Naive thymus-derived CD8-positive, alpha-beta T cell (primary cell): ENCODE results near the gene INSRR. TPM values are rescaled to one million over a fixed set of nuclear protein-coding genes. Genes with fewer than 3 reads are reported as not detected.

Experiments used
- ATAC-seq, 2 donors: fragments of 150-1000 bp; cut with Tn5 transposase in 1 of 2; sonication (Bioruptor Pico), chemical (Tn5 transposase) in 1 of 2; 1 replicate in 1 of 2; 2 replicates in 1 of 2; pipeline ENCODE4 v1.10.0; 2021; ENCODE audit warnings: mild to moderate bottlenecking in 2 of 2, moderate library complexity in 2 of 2
- POLR2A ChIA-PET: fragments of 350-600 bp; sonication (Branson Sonifier 250); formaldehyde crosslinking; loops from one replicate; lab custom pipeline; 2021; ENCODE audit warnings: antibody characterized with exemption; lab: Charles Lee
- DNase-seq, 10 donors: peaks; one replicate each; pipeline versions ENCODE4 v3.0.0 to v3.0.0-alpha.2; 2020 to 2022
- H3K27ac Mint-ChIP-seq, 10 donors: one replicate each; pipeline ENCODE4 v1.8.0; 2020 to 2022; ENCODE audit warnings: mild to moderate bottlenecking in 10 of 10, mixed read lengths in 10 of 10, moderate library complexity in 4 of 10, inconsistent platforms in 1 of 10
- H3K27me3 Mint-ChIP-seq, 5 donors: one replicate each; pipeline ENCODE4 v1.8.0; 2021 to 2022; ENCODE audit warnings: mixed read lengths in 5 of 5
- H3K36me3 Mint-ChIP-seq, 3 donors: one replicate each; pipeline ENCODE4 v1.8.0; 2020 to 2022; ENCODE audit warnings: mixed read lengths in 3 of 3, mild to moderate bottlenecking in 2 of 3, inconsistent platforms in 1 of 3
- H3K4me1 Mint-ChIP-seq, 4 donors: one replicate each; pipeline ENCODE4 v1.8.0; 2021 to 2022; ENCODE audit warnings: mixed read lengths in 4 of 4
- H3K4me3 Mint-ChIP-seq, 10 donors: one replicate each; pipeline ENCODE4 v1.8.0; 2020 to 2022; ENCODE audit warnings: mild to moderate bottlenecking in 10 of 10, mixed read lengths in 10 of 10, moderate library complexity in 6 of 10, inconsistent platforms in 1 of 10
- H3K9me3 Mint-ChIP-seq, 9 donors: one replicate each; pipeline ENCODE4 v1.8.0; 2020 to 2022; ENCODE audit warnings: mixed read lengths in 9 of 9, mild to moderate bottlenecking in 3 of 9, inconsistent platforms in 1 of 9, moderate library complexity in 1 of 9
- polyA plus RNA-seq, 3 donors: library from polyadenylated mRNA; unstranded; fragments of 300-500 nt; fragmentation: Illumina TruSeq; gene quantifications; one replicate each; pipeline ENCODE4 v1.2.3, GENCODE V29; 2021
- total RNA-seq, 8 experiments: library from RNA in 2 of 8; stranded (reverse) in 2 of 8; gene quantifications; one replicate each; pipeline ENCODE4 v1.2.3 and lab custom pipeline; 2021 to 2026

The INSRR gene
- total and polyA plus RNA-seq, 5 experiments from 2014 or later: not detected

GRCh38 chr1:156804572-156805243, 54.2 kb downstream of the INSRR start:
- Mint-ChIP-seq H3K27me3 (no peaks in the 10 kb centered on the region), H3K36me3 (peaks cover 0 to 49% (median 7%) of the 10 kb centered on the region in 3 donors), H3K9me3 (no peaks in the 10 kb centered on the region), H3K27ac (peak overlapping the region; percentile 50 to 90 (median 76)), H3K4me3 (no peak overlapping the region), H3K4me1 (peaks cover 16 to 42% (median 28%) of the 10 kb centered on the region in 4 donors)
- no peak for DNase-seq
- no peak for ATAC-seq
- POLR2A ChIA-PET: interaction anchor here (0.9 kb wide), 1 partner anchor 64 kb away, joined by 3 read pairs; the partner anchor contains the start of gene MRPL24

DNA sequence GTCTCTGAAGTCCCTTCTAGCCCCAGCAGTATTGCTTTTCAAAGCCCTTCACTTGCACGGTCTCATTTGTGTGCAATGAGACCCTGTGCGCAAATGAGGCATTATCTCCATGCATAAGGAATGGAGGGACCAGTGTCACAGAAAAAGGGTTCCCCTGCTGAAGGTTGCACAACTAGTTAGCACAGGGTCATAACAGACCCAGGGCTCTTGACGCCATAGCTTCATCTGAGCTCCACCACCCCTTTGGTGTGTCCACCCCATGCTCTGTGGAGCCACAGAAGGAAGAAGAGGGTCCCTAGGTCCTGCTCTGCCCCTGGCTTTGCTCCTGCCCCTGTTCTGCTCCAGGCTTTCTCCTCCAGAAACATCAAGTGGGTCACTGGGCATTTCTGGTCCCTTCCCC, 54.9 kb downstream of the INSRR start:
- Mint-ChIP-seq H3K9me3 (no peaks in the 10 kb centered on the region), H3K4me3 (peak overlapping the region in 1 of 10 donors; percentile 2), H3K36me3 (peaks cover 0 to 50% (median 7%) of the 10 kb centered on the region in 3 donors), H3K27me3 (no peaks in the 10 kb centered on the region), H3K4me1 (peaks cover 14 to 42% (median 26%) of the 10 kb centered on the region in 4 donors), H3K27ac (peak overlapping the region; percentile 29 to 90 (median 72))
- ATAC-seq (no peak), DNase-seq (no peak)
- POLR2A ChIA-PET: no interaction called here

DNA sequence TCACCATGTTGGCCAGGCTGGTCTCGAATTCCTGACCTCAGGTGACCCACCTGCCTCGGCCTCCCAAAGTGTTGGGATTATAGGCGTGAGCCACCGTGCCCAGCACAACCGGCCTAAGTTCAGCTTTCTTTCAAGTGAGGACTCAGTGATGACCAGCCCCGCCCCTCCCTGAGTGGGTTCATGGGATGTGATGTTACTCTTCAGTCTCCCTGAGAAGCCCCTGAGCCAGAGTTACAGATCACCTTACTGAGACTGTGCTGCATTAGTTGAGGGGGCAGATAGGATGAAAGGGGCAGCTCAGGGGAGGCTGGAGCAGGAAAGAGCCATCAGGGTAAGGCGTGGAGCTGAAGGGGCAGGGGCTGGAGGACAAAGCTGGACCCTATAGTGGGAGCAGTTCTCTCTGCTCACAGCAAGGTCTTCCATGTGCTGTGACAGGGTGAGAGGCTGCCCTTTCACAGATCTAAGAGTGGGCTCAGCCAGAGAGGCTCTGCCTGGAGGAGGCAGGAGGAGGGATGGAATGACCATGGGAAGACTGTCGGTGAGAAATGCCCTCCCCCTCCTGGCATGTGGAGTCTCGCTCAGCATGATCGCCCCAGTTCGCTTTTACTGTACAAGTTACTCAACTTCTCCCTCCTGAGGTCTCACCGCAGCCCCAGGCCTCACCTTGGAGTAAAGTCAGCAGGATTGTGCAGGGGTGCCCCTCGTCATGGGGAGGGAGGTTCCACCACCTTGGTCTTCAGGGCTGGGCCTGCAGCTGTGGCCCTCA, 55.6 kb downstream of the INSRR start:
- Mint-ChIP-seq H3K9me3 (no peaks in the 10 kb centered on the region), H3K4me3 (no peak overlapping the region), H3K4me1 (peaks cover 11 to 37% (median 21%) of the 10 kb centered on the region in 4 donors), H3K36me3 (peaks cover 0 to 51% (median 7%) of the 10 kb centered on the region in 3 donors), H3K27me3 (no peaks in the 10 kb centered on the region), H3K27ac (peak overlapping the region in 8 of 10 donors; percentile 22 to 71 (median 46))
- POLR2A ChIA-PET: interaction anchor here (0.6 kb wide), 1 partner anchor 19 kb away, joined by 4 read pairs; no protein-coding TSS in a partner anchor
- ATAC-seq: no peak
- DNase-seq: no peak

GRCh38 chr1:156802421-156802935, 56.4 kb downstream of the INSRR start:
- POLR2A ChIA-PET: interaction anchor here (0.8 kb wide), 1 partner anchor 13 kb away, joined by 4 read pairs; no protein-coding TSS in a partner anchor
- DNase-seq: no peak
- Mint-ChIP-seq H3K4me3 (no peak overlapping the region), H3K27me3 (no peaks in the 10 kb centered on the region), H3K27ac (peak overlapping the region in 8 of 10 donors; percentile 29 to 77 (median 60)), H3K36me3 (peaks cover 1 to 51% (median 12%) of the 10 kb centered on the region in 3 donors), H3K4me1 (peaks cover 4 to 29% (median 13%) of the 10 kb centered on the region in 4 donors), H3K9me3 (no peaks in the 10 kb centered on the region)
- no peak for ATAC-seq

DNA sequence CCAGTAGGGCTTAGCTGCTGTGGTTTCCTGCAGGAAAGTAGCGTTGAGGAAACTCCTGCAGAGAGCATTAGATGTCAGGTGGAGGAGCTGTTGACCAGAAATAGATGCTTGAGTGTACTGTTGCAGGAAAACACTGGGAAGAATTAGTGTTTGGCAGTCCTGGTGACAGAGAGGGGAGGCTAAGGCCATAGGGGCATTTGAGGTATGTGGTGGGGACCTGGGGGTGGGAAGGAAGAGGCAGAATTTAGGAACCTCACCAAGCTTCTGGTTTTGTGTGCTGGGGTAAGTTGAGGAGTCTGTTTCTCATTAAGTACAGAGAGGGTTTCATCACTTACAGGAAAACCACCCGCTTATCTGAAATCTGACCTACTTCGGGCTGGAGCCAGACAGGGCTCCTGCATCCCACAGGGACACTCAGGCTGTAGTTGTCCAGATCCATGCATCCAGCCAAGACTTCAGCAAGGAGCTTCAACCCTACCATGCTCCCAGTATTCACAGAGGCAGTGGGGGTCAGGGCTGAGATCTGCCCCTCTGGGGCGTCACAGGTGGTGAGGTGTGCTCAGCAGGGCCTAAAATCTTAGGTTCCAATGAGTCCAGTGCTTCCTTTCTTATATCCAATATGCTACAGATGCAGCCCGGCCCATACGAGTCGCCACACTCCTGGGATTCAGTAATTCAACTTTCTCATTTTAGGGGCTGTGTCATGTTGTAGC, 57.4 kb downstream of the INSRR start:
- Mint-ChIP-seq H3K4me3 (no peak overlapping the region), H3K27ac (peak overlapping the region; percentile 4 to 78 (median 56)), H3K4me1 (peaks cover under 1 to 27% (median 9%) of the 10 kb centered on the region in 4 donors), H3K27me3 (no peaks in the 10 kb centered on the region), H3K36me3 (peaks cover 6 to 53% (median 15%) of the 10 kb centered on the region in 3 donors), H3K9me3 (no peaks in the 10 kb centered on the region)
- ATAC-seq (no peak), DNase-seq (no peak)
- POLR2A ChIA-PET: no interaction called here

- Mint-ChIP-seq H3K9me3 (no peaks in the 10 kb centered on the region), H3K36me3 (peaks cover 16 to 86% (median 25%) of the 10 kb centered on the region in 3 donors), H3K27ac (peak overlapping the region in 3 of 10 donors; percentile 8 to 42 (median 17)), H3K4me1 (peaks cover 3 to 14% (median 5%) of the 10 kb centered on the region in 4 donors), H3K4me3 (no peak overlapping the region), H3K27me3 (no peaks in the 10 kb centered on the region)
- DNase-seq (peak; percentile 25 to 77 (median 64)), ATAC-seq (peak; percentile 88 to 92)
- POLR2A ChIA-PET: interaction anchor here (1.1 to 3.2 kb wide), 2 partner anchors 10 to 63 kb away, joined by 3 to 13 read pairs; partner anchors contain the start of gene NTRK1
Measured at GRCh38 chr1:156797212-156797871, 61.6 kb downstream of the INSRR start.

GRCh38 chr1:156796340-156797097, 62.4 kb downstream of the INSRR start:
- Mint-ChIP-seq H3K4me1 (peaks cover 3 to 7% (median 4%) of the 10 kb centered on the region in 4 donors), H3K27ac (peak overlapping the region in 6 of 10 donors; percentile 29 to 88 (median 46)), H3K9me3 (no peaks in the 10 kb centered on the region), H3K4me3 (no peak overlapping the region), H3K27me3 (no peaks in the 10 kb centered on the region), H3K36me3 (peaks cover 16 to 93% (median 25%) of the 10 kb centered on the region in 3 donors)
- POLR2A ChIA-PET: interaction anchor here (0.6 to 1.1 kb wide), 2 partner anchors 11 to 471 kb away, joined by 3 to 4 read pairs; no protein-coding TSS in a partner anchor
- DNase-seq (no peak), ATAC-seq (no peak)

DNA sequence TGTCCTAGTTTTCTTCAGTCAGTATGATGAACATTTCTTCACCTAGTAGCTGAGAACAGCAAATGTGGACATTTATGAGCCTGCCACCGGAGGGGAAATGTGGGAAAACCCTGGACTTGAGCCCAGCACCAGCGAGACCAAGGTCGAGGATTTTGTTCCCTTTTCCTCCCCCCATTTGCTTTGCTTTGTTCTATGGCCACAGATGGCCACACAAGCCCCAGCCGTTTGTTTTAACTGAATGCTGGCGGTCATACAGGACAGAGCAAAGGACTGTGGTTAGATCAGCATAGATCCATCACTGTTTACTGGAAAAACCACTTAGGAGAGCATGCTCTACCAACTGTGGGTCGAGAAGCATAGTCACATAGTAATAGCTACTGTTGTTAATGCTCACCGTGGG, 63.1 kb downstream of the INSRR start:
- peaks cover 16 to 93% (median 25%) of the 10 kb centered on the region in 3 donors for H3K36me3 Mint-ChIP-seq
- peaks cover 0 to 3% (median 2%) of the 10 kb centered on the region in 4 donors for H3K4me1 Mint-ChIP-seq
- DNase-seq (no peak), ATAC-seq (no peak)
- H3K4me3 Mint-ChIP-seq: no peak overlapping the region
- H3K27ac Mint-ChIP-seq: peak overlapping the region in 2 of 10 donors; percentile 29 to 61
- POLR2A ChIA-PET: interaction anchor here (0.6 kb wide), 1 partner anchor 470 kb away, joined by 4 read pairs; no protein-coding TSS in a partner anchor
- no peaks in the 10 kb centered on the region for H3K9me3 Mint-ChIP-seq
- H3K27me3 Mint-ChIP-seq: no peaks in the 10 kb centered on the region

DNA sequence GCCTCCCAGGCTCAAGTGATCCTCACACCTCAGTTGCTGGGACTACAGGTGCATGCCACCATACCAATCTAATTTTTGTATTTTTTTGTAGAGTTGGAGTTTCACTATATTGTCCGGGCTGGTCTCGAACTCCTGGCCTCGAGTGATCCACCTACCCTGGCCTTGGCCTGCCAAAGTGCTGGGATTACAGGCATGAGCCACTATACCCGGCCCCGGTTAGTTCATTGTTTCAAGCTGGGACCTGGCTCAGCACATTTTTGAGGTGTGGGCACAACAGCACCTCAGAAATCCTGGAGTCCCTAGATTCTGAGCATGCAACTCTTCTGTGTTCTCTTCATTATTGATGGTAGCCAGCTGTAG, 63.6 kb downstream of the INSRR start:
- Mint-ChIP-seq H3K4me3 (no peak overlapping the region), H3K27me3 (no peaks in the 10 kb centered on the region), H3K36me3 (peaks cover 16 to 91% (median 25%) of the 10 kb centered on the region in 3 donors), H3K9me3 (no peaks in the 10 kb centered on the region), H3K4me1 (peaks cover 0 to 3% (median 2%) of the 10 kb centered on the region in 4 donors), H3K27ac (peak overlapping the region in 1 of 10 donors; percentile 78)
- POLR2A ChIA-PET: interaction anchor here (0.7 kb wide), 1 partner anchor 17 kb away, joined by 4 read pairs; no protein-coding TSS in a partner anchor
- ATAC-seq (no peak), DNase-seq (no peak)

GRCh38 chr1:156794506-156795373, 64.2 kb downstream of the INSRR start:
- Mint-ChIP-seq H3K9me3 (no peaks in the 10 kb centered on the region), H3K36me3 (peaks cover 16 to 91% (median 28%) of the 10 kb centered on the region in 3 donors), H3K27ac (peak overlapping the region in 2 of 10 donors; percentile 34 to 78), H3K27me3 (no peaks in the 10 kb centered on the region), H3K4me3 (no peak overlapping the region), H3K4me1 (peaks cover 1 to 4% (median 3%) of the 10 kb centered on the region in 4 donors)
- no peak for ATAC-seq
- DNase-seq: no peak
- POLR2A ChIA-PET: interaction anchor here (0.7 to 1.0 kb wide), 2 partner anchors 16 to 66 kb away, joined by 3 to 4 read pairs; partner anchors contain the start of gene NTRK1
